K562 (cell line): ENCODE measurements around the gene IP6K2. TPM values are rescaled to one million over a fixed set of nuclear protein-coding genes. Genes with fewer than 3 reads are reported as not detected.

Source experiments
- ARID1B ChIP-seq: fragments of 450-650 bp; IDR thresholded peaks from 2 replicates; pipeline ENCODE4 v1.6.1; 2016; ENCODE audit warnings: antibody characterized with exemption, mild to moderate bottlenecking, inconsistent platforms
- ARID3A ChIP-seq: IDR thresholded peaks from 2 replicates; pipeline ENCODE4 v1.6.1; 2012; ENCODE audit warnings: low read depth, low read length, improper control_type of control experiment, borderline replicate concordance
- ATF4 ChIP-seq: fragments of 450-650 bp; formaldehyde crosslinking; IDR thresholded peaks from 2 replicates; pipeline ENCODE4 v1.4.0; 2022; ENCODE audit warnings: mild to moderate bottlenecking, moderate library complexity
- BHLHE40 ChIP-seq: IDR thresholded peaks from 2 replicates; pipeline ENCODE4 v1.6.1; 2011; ENCODE audit warnings: low read length, improper control_type of control experiment
- HCFC1 ChIP-seq: IDR thresholded peaks from 2 replicates; pipeline ENCODE4 v1.6.1; 2012; ENCODE audit warnings: low read depth, low read length, improper control_type of control experiment
- HNRNPH1 ChIP-seq: fragments of 200-400 bp; formaldehyde crosslinking; optimal IDR thresholded peaks from 2 replicates; pipeline ENCODE3; 2017; ENCODE audit warnings: low read depth, mild to moderate bottlenecking, low read length, moderate library complexity
- MAFG ChIP-seq: fragments of 450-650 bp; conservative IDR thresholded peaks from 2 replicates; pipeline ENCODE4 v1.6.1; 2016; ENCODE audit warnings: missing genetic modification characterization, missing compliant biosample characterization
- MBD2 ChIP-seq: sonication (generic); IDR thresholded peaks from 2 replicates; pipeline ENCODE4 v1.6.1; 2016; ENCODE audit warnings: low read depth, borderline replicate concordance
- NUFIP1 ChIP-seq: fragments of 450-650 bp; IDR thresholded peaks from 2 replicates; pipeline ENCODE4 v1.6.1; 2018; ENCODE audit not compliant: partially characterized antibody
- PRPF4 ChIP-seq: fragments of 200-400 bp; formaldehyde crosslinking; IDR thresholded peaks from one replicate; pipeline ENCODE4 v1.6.1; 2017; ENCODE audit warnings: low read length, low read depth, mild to moderate bottlenecking; ENCODE audit not compliant: insufficient read depth, poor library complexity, severe bottlenecking
- PTRF ChIP-seq: fragments of 450-650 bp; IDR thresholded peaks from 2 replicates; pipeline ENCODE4 v1.6.1; 2016; ENCODE audit warnings: mild to moderate bottlenecking, missing genetic modification characterization, missing compliant biosample characterization
- RAD51 ChIP-seq: fragments of 450-650 bp; IDR thresholded peaks from 2 replicates; pipeline ENCODE4 v1.7.1; 2016; ENCODE audit warnings: low read depth, mild to moderate bottlenecking, borderline replicate concordance
- SMARCE1 ChIP-seq: fragments of 450-650 bp; IDR thresholded peaks from 2 replicates; pipeline ENCODE4 v1.7.1; 2016; ENCODE audit warnings: mild to moderate bottlenecking
- SP1 ChIP-seq: sonication (generic); formaldehyde crosslinking; IDR thresholded peaks from 2 replicates; pipeline ENCODE4 v1.8.1; 2022; ENCODE audit warnings: mild to moderate bottlenecking, missing genetic modification reagents
- SRSF1 ChIP-seq: fragments of 200-400 bp; formaldehyde crosslinking; IDR thresholded peaks from 2 replicates; pipeline ENCODE4 v1.6.1; 2017; ENCODE audit warnings: mild to moderate bottlenecking, low read depth, low read length, moderate library complexity
- THRAP3 ChIP-seq: fragments of 450-650 bp; IDR thresholded peaks from 2 replicates; pipeline ENCODE4 v1.6.1; 2016; ENCODE audit warnings: mild to moderate bottlenecking, inconsistent platforms, borderline replicate concordance
- ZBTB49 ChIP-seq: sonication (generic); formaldehyde crosslinking; IDR thresholded peaks from 2 replicates; pipeline ENCODE4 v1.8.0; 2022; ENCODE audit warnings: missing genetic modification reagents, mild to moderate bottlenecking, borderline replicate concordance
- ZFPM2 ChIP-seq: fragments of 250-450 bp; sonication (Bioruptor Pico); IDR thresholded peaks from 2 replicates; pipeline ENCODE4 v1.5.1; 2022; ENCODE audit warnings: mild to moderate bottlenecking
- ZNF384 ChIP-seq: IDR thresholded peaks from 2 replicates; pipeline ENCODE4 v1.6.1; 2012; ENCODE audit warnings: low read depth, low read length, improper control_type of control experiment
- ZNF583 ChIP-seq: fragments of 250-450 bp; sonication (Bioruptor Pico); IDR thresholded peaks from 2 replicates; pipeline ENCODE4 v1.4.0; 2020
- ZNF655 ChIP-seq: fragments of 250-450 bp; sonication (Bioruptor Pico); IDR thresholded peaks from 2 replicates; pipeline ENCODE4 v1.5.0; 2021
- ZNF696 ChIP-seq: fragments of 250-450 bp; sonication (Bioruptor Pico); conservative IDR thresholded peaks from 2 replicates; pipeline ENCODE4 v1.4.0; 2020; ENCODE audit warnings: mild to moderate bottlenecking, moderate library complexity
- polyA plus RNA-seq, 8 experiments: library from polyadenylated mRNA; depleted of rRNA in 4 of 8; stranded (reverse) in 5 of 8; unstranded in 3 of 8; fragments of >200 nt; fragmentation: Nextera tagmentation in 2 of 8; fragmentation: Illumina TruSeq in 1 of 8; extraction: Ambion mirVana in 2 of 8; extraction: Trizol in 1 of 8; gene quantifications; 2 replicates each; pipeline versions ENCODE4 v1.2.1 to v1.2.3, GENCODE V29; 2011 to 2014; ENCODE audit warnings: inconsistent platforms in 1 of 8, missing spikeins in 1 of 8
- total RNA-seq, 7 experiments: library from RNA; depleted of rRNA in 6 of 7; stranded (reverse); fragments of >200 nt in 6 of 7; fragmentation: Illumina TruSeq in 2 of 7; extraction: Trizol in 2 of 7; gene quantifications; 2 replicates each; pipeline versions ENCODE4 v1.2.1 to v1.2.3, GENCODE V29; 2011 to 2021; ENCODE audit warnings: low replicate concordance in 1 of 7

The IP6K2 gene
- total and polyA plus RNA-seq, 9 of the 15 experiments (the other 6 are each of a cell fraction or from before 2014, with no cell fraction given) = 19.6 to 78.1 (median 48.0) TPM

- TF ChIP-seq ARID1B (0 out of 2 replicates have a peak, but pooled peaks have one; percentile 31), THRAP3 (no peak), MAFG (tag) (no peak), SRSF1 (no peak), SMARCE1 (no peak), HNRNPH1 (no peak), ZNF696 (no peak), PRPF4 (no peak), HCFC1 (no peak), MBD2 (no peak), PTRF (tag) (no peak), ZNF655 (CRISPR knock-in tag) (no peak), NUFIP1 (no peak), SP1 (CRISPR knock-in tag) (no peak), ZNF384 (no peak), ARID3A (no peak), ZFPM2 (CRISPR knock-in tag) (no peak), ATF4 (CRISPR knock-in tag) (no peak), BHLHE40 (peak; percentile 88), ZBTB49 (no peak), RAD51 (no peak), ZNF583 (CRISPR knock-in tag) (no peak)
Observed at GRCh38 chr3:48739955-48740823, 23.2 kb upstream of the IP6K2 start (continued).
